ENCODE data around the gene SNX4. TPM values are rescaled to one million over a fixed set of nuclear protein-coding genes. Genes with fewer than 3 reads are reported as not detected.
"Not testable (repeated sequence)": the region's sequence is repeated elsewhere in the genome, so short reads cannot be mapped to it uniquely, and the experiment has no call there.

Gene SNX4
- 52.4 and 69.4 TPM in 2 replicates for total RNA-seq

DNA sequence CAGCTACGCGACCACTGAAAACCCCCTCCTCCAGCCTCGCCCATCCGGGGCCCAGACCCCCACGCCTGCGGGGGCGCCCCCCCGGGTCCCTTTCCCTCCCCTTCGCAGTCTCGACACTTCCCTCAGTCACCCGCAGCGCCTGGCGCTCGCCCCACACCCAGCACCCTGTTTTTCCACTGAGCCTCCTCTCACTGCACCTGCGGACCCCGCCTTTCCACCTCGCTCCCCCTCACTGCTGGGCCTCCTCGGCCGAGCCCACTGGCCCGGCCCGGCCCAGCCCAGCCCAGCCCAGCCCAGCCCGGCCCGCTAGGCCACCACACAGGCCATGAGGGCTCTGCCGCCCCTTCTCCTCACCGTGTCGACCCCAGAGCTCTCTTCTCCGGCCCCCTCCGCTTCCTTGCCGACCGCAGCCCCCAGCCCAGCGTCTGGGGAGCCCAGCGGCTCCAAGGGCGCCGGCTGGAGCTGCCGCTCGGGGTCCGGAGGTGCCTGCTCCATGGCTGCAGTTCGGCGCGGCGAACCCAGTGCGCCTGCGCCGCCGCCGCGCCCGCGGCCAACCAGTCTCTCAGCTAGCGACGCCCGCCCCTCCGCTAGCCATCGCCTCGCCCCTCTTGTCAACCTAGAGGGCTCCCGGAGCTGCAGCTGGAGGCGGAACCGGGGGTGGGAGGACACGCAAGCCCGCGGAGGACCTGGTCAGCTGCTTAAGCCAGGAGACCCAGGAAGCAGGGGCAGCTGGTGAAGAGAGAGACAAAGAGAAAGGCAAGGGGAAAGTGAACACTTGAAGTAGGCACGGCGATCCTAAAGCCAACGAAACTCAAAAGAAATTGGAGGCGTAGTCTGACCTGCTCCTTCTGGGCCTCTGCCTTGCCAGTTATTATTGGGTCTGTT lies at the start of gene SNX4:
TSS of gene SNX4 (minus strand) at position 525 of the 885 bp plus-strand sequence. CDS start at position 495, 30 bp downstream.
- DNase-seq: peak; percentile 95

DNA sequence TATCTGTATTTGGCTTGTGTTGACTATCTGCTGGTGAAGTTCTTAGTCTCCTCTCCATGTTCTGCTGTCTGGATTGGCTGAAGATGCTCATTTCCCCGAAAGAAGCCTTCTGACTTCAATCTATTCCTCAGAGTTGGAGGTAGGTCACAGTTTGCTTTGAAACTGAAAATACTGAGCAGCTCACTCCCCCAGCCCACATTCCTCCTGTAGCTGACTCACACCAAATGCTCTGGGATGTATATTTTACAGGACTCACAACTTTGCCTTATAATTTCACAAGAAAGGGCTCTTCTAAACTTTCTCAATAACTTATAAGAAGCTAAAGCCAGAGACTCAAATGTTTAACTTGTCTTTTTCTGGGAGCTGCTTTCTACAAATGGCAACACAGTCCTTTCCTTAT lies 36.3 kb upstream of the SNX4 start:
- DNase-seq: no peak

DNA sequence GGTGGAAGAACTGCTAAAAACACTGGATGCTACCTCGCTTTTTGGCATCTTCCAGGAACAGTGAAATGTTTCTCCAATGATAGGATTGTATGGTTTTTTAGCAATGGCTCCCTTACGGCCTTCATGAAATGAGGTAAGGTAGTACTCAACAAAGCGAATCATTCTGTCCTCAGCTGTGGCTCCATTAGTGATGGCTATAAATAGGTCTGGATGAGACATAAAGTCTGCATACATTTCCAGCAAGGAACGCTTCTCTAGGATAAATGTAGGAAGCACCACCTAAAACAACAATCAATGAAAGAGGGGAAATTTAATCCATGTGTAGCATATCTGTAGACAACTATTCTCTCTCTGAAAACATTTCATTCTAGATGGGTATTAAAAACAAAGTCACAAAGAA lies 32.4 kb upstream of the SNX4 start:
- no peak for DNase-seq

DNA sequence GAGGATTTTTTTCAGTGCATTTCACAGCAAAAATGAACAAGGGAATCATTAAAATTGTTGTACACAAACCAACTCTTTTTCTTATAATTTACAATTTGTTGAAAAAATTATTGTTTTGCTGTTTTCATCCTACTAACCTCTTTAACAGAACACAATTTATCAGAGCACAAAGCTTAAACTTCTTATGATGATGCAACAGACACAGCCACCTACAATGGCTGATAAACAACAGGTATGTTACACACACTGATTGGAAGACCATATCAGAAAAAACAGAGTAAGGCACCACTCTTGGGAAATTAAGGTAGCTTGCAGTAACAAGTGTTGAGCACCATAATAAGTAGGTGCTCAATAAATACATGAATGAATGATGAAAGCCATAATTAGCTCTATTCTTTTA lies 8.9 kb upstream of the SNX4 start:
- DNase-seq: no peak

DNA sequence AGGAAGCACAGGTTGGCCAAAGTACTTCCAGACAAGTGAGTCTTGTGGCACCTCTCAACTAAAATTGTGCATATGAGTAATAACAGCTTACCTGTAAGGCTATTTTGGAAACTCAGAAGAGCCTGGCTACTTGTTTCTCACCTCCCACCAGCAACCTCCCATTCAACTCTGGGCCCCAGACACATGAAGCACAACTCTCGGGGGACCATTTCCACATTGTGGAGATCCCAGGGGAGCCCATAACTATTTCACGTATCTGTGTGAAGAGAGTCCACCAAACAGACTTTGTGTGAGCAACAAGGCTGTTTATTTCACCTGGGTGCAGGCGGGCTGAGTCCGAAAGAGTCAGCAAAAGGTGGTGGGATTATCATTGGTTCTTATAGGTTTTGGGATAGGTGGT lies 5.2 kb upstream of the SNX4 start:
- DNase-seq: no peak

DNA sequence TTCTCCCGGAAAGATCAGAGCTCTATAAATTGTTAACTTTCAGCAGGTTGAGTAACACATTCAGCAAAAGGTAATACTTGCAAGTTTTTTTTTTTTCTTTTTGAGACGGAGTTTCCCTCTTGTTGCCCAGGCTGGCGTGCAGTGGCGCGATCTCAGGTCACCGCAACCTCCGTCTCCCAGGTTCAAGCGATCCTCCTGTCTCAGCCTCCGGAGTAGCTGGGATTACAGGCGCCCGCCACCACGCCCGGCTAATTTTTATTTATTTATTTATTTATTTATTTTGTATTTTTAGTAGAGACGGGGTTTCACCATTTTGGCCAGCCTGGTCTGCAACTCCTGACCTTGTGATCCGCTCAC lies 539 bp upstream of the SNX4 start:
- DNase-seq: not testable (repeated sequence)

DNA sequence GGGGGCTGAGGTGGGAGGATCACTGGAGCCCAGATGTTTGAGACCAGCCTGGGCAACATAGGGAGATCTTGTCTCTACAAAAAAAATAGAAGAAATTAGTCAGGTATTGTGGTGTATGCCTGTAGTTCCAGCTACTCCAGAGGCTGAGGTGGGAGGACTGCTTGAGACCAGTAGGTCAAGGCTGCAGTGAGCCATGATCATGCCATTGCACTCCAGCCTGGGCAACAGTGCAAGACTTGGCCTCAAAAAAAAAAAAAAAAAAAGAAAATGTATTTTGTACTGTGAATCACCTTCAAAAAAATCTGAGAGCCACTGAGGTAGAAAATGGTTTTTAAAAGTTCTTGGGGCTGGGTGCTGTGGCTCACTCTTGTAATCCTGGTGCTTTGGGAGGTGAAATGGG lies 4.6 kb downstream of the SNX4 start:
- no peak for DNase-seq

DNA sequence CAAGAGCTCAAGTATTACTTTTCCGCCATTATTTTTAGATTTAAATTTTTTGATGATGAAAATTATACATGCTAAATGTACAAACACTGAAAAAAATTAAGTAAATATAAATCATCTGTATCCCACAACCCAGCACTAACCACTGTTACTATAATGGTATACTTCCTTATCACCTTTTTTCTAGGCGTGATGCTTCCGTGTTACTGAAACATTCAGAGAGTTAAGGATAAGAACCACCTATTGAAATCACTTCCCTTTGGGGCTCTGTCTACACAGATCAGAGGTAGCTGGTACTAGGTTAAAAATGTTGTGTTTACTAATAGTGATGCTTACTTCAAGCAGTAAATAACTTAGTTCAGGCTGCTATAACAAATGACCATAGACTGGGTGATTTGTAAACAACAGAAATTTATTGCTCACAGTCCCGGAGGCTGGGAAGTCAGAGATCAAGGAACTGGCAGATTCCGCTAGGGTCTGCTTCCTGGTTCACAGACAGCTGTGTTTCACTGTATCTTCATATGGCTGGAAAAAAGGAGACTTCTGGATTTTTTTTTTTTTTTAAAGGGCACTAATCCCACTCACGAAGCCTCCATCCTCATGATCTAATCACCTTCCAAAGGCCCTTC lies 6.4 kb downstream of the SNX4 start:
- no peak for DNase-seq

DNA sequence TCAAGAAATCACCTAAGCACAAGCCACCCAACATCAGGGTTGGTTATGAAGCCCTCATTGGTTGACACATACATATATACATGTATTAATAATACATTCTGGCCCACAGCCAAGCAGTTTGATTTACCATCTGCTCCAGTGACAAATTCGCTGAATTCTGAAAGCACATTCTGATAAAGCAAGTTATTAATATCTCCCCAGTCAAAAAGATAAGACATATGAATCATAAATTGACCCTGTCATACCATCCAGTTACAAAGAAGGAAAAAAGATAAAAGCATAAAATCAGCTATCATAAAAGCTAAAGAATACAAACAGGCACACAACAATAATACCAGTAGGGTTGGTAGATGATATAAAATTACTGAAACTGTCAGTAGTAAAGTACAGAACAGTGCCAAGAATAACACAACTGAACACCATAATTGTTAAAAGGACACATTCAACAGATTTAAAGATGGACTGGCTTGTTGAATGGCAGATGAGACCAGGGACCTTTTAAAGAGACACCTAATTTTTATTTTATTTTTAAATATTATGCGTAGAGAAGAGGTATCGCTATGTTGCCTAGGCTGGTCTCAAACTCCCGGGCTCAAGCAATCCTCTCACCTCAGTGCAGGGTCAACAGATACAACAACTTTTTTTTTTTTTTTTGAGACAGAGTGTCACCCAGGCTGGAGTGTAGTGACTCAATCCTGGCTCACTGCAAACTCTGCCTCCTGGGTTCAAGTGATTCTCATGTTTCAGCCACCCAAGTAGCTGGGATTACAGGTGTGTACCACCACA lies 7.7 kb downstream of the SNX4 start:
- DNase-seq: peak; percentile 80

DNA sequence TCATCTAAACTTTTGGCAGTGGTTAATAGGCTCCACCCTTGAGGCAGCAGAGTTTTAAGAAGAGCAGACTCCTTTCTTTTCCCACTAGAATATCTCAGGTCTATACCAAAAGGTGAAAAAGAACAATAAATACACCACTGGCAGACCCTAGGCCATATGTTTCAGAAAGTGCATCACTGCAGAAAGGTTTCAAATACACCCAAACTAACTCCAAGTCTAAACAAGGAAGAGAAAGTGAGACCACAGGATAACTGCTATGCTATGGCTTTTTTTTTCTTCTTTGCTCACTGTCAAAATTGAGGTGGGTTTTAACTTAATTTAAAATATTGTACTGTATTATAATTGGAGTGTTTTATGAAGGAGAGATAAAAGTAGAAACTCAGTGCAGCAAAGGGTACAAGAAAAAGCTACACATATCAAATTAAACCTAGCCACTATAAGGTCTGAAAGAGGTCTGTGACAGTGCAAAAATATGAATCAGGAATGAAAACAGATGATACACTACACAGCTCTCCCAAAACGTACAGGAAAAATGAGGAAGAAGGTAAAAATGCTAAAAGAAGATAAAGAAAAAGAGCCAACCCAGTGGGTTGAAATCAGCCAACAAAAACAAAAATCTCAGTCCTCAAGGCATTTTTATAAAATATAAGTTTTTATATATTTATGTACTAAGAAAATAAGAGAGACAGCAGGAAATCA lies 8.4 kb downstream of the SNX4 start:
- no peak for DNase-seq

DNA sequence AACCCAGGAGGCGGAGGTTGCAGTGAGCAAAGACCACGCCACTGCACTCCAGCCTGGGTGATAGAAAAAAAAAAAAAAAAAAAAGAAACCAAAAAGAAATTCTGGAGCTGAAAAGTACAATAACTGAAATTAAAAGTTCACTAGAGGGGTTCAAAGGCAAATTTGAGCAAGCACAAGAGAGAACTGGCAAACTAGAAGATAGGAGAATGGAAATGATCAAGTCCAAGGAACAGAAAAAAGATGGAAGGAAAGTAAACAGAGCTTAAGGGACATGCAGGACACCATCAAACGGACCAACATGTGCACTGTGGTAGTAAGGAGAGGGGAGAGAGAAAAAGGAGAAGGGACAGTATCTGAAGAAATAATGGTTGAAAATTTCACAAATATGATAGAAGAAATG lies 12.9 kb downstream of the SNX4 start:
- no peak for DNase-seq

DNA sequence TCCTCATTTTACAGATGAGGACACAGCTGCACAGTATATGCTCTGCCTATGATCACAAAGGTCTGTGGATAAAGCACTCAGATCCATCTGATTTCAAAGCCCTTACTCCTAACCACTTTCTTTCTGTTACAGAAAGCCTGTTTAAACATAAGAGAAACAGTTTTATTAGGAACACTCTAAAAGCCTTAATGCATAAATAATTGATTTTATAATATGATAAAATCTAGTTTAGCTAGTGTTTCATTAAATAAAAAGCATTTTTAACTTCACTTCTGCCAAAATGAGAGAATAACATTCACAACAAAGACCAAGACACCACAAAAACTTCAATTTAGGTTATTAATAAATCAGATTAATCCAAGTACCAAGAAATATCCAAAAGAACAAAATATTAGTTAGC lies 21.4 kb downstream of the SNX4 start:
- no peak for DNase-seq

DNA sequence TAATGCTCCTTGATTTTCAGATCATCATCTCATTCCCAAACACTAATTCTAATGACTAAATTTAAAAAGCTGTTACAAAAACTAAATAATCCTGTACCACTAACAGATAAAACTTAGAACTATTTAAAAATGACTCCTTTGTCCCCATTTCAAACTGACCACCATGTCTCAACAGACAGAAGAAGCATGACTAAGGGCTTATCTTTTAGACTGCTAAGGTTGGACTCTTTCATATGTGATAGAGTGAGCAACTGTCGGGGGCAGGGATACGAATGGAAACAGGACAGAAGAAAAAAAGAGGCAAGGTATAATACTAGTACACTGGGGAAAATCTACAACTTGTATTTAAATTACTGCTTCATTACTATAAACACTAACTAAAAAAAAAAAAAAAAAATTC lies 23.3 kb downstream of the SNX4 start:
- no peak for DNase-seq

DNA sequence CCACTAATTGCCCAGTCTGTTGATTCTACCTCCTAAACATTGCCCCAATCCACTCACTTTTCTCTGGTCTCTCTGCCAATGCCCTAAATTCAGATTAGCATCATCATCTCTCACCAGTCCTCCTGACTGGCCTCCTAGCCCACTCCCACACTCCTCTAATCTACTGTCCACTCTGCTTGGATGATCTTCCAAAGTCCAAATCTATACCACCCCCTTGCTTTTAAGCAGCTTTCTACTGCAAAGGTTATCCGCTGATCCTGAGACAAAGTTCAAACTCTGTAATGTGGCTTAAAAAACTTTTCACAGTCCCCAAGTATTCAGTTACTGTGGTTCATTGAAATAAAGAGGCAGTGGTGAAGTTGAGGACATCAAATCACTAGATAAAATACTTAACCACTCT lies 37.6 kb downstream of the SNX4 start:
- no peak for DNase-seq

DNA sequence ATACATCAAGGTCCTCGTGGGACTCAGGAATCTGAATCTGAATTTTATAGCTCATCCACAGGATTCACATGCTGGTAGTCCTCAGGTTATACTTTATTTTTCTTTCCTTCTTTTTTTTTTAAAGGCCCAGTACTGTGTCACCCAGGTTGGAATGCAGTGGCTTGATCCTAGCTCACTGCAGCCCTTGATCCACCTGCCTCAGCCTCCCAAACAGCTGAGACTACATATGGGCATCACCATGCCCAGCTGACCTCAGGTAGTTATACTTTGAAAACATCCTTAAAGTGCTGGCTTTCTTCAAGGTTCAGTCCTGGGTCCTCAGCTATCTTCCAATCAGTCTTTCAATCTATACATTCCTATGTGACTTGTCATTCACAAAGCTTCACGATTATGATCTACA lies 38.2 kb downstream of the SNX4 start:
- no peak for DNase-seq

DNA sequence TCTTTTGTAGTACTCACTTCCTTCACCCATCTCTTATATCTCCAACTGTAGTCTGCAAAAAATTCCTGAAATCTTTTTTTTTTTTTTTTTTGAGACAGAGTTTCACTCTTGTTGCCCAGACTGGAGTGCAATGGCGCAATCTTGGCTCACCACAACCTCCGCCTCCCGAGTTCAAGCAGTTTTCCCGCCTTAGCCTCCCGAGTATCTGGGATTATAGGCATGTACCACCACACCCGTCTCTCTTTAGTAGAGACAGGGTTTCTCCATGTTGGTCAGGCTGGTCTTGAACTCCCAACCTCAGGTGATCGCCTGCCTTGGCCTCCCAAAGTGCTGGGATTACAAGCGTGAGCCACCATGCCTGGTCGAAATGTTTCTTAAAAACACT lies 38.6 kb downstream of the SNX4 start:
- not testable (repeated sequence) for DNase-seq

DNA sequence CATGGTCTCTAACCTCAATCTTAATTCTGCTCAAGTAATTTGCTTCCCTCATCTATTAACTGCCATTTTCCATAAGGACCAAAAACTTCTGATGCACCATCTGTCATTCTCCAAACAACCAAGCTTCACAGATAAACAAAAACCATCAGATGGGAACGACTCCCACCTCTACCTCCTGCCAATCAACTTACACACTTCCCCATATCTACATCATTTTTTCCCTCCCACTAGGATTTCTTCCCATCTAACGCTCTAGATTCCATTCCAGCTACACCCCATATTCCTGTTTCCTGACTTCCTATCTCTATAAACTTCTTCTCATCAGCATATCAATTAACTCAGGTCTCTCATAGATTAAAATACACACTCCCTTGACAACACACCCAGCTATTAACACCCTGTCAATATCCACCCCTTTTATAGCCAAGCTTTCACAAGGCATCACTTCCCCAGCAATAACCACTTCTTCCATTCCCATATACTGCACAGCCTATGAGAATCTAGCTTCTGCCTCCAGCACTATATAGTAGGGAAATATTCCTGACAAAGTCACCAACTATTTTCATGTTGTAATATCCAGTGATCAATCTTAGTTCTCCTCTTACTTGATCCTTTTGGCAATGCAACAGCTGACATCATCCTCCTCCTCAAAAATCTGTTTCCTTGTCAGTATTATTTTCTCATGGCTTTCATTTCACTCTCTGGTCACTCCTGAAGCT lies 39.2 kb downstream of the SNX4 start:
- no peak for DNase-seq

DNA sequence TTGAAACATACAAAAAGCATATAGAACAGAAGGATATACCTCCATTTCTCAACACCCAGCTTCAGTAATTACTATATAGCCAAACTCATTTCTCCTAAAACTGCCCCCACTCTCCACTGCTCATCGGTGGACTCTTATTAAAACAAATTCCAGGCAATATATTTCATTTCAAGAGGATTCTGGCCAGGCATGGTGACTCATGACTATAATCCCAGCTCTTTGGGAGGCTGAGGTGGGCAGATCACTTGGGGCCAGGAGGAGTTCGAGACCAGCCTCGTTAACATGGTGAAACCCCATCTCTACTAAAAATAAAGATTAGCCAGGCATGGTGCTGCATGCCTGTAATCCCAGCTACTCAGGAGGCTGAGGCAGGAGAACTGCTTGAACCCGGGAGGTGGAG lies 40.9 kb downstream of the SNX4 start:
- DNase-seq: no peak

DNA sequence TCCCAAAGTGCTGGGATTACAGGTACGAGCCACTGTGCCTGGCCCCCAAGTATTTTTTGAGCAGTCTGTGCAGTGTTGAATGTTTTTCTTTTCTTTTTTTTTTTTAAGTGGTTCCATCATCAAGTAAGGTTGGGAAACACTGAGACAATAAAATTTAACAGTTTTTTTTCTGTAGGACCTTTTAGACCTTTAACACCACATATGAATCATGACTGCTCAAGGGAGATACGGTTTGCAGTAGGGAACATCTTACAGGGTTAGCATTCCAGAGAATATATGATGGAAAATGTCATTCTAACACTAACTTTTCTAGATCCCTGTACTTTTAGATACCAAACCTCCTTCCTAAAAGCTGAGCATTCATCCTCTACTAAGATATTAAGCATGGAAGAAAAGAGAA lies 41.7 kb downstream of the SNX4 start:
- DNase-seq: no peak

DNA sequence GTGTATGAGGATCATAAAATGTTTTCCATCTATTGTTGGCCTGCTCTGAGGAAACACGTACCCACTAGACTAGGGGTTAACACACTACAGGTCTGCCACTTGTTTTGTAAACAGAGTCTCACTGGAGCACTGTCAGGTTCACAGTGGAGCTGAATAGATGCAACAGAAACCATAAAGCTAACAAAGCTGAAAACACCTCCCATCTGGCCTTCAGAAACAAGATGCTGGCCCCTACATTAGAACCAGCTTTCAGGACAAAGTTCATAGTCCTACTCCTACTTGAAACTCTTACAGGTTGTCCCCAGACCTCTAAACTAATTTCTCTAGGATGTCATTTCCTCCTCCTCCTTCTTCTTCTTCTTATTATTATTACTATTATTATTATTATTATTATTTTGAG lies 42.3 kb downstream of the SNX4 start:
- DNase-seq: no peak

DNA sequence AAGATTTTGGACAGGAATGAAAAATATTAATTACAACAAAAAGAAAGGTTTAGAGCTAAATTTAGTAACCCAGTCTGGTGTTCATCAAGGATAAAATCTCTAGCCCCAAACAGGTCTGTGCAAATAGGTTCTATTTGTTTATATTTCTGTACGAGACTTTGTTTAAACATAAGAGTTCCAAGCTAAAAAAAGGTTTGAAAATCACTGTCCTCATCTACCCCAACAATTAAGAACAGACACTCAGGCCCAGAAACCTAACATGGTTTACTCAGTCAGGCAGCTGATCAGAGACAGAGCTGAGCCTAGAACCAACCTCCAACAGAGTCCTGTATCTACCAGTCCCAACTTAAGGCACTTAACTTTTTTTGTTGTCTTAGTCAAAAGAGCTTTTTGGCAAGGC lies 49.3 kb downstream of the SNX4 start:
- no peak for DNase-seq

DNA sequence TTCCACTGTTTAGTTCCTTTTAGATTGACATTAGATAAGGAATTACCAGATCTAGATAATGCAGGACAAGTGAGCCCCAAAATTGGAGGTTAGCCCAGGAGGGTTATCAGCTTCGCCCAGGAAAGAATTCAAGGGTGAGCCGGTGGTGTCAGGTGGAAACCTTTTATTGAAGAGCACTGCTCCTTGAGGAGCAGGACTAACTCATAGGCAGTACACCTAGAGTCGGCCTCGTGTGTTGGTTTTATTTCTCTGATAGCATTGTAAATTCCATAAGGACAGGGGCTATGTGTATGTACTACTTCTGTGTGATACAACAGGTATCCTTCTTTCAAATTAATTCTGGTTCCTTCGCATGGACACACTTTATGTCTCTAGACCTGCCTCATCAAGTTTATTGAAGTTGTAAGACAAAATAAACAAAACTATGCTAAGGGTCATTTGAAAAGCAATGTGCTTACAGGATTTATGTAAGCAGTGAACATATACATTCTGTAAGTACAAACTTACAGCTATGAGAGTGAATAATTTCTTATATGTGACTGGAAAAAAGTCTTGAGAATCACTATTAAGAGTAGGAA lies 57.2 kb downstream of the SNX4 start:
- no peak for DNase-seq
